Adrenal gland (tissue), 5 donors: ENCODE measurements around the gene STOM.

Source experiments
- POLR2A ChIP-seq, 2 donors: fragments of 450-650 bp; IDR thresholded peaks; one replicate each; pipeline ENCODE4 v1.6.1; 2017; ENCODE audit warnings: antibody characterized with exemption in 2 of 2, mild to moderate bottlenecking in 2 of 2, moderate library complexity in 1 of 2
- TF ChIP-seq, protein P1 (sequence below), 6 experiments: fragments of 450-650 bp in 4 of 6; fragments of 200-600 bp in 2 of 6; sonication (generic) in 1 of 6; IDR thresholded peaks; 1 replicate in 5 of 6; 2 replicates in 1 of 6; pipeline versions ENCODE4 v1.5.1 to v1.8.0; 2016 to 2021; ENCODE audit warnings: antibody characterized with exemption in 6 of 6, mild to moderate bottlenecking in 2 of 6, moderate library complexity in 1 of 6
- donor health status: DM: no; HTN: no; CAD: no.

DNA sequence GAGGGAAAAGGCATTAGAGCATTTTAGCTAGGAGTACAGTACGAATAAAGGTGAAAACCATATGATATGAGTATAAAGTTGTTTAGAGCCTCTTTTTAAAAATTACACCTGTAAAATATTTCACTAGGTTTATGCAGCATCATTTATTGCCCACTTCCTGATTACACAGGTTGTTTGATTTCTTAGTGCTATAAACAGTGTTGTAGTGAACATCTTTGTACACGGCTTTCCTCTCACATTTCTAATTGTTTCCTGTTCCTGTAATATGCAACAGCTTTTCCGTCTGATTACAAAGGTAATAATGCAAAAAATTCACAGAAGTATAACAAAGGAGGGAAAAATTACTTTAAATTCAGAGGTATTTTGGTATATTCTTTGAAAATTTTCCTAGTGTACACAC, 13.0 kb downstream of the STOM start:
- TF ChIP-seq, protein P1, sequence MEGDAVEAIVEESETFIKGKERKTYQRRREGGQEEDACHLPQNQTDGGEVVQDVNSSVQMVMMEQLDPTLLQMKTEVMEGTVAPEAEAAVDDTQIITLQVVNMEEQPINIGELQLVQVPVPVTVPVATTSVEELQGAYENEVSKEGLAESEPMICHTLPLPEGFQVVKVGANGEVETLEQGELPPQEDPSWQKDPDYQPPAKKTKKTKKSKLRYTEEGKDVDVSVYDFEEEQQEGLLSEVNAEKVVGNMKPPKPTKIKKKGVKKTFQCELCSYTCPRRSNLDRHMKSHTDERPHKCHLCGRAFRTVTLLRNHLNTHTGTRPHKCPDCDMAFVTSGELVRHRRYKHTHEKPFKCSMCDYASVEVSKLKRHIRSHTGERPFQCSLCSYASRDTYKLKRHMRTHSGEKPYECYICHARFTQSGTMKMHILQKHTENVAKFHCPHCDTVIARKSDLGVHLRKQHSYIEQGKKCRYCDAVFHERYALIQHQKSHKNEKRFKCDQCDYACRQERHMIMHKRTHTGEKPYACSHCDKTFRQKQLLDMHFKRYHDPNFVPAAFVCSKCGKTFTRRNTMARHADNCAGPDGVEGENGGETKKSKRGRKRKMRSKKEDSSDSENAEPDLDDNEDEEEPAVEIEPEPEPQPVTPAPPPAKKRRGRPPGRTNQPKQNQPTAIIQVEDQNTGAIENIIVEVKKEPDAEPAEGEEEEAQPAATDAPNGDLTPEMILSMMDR (IDR thresholded peaks at IDR 0.05), result no peak
- no peak for TF ChIP-seq POLR2A (IDR thresholded peaks at IDR 0.05)
